GM12873 (cell line): Measurements from ENCODE around the gene PTPRN2.

Experiments
- CTCF ChIP-seq: IDR thresholded peaks from 2 replicates; pipeline ENCODE4 v1.5.1; 2012; ENCODE audit warnings: low read depth, mild to moderate bottlenecking, moderate library complexity, low read length, control low read depth; ENCODE audit not compliant: insufficient read depth; ENCODE audit errors: missing control alignments

PTPRN2 gene

GRCh38 chr7:158067219-158067930, 520.2 kb downstream of the PTPRN2 start:
- no peak for TF ChIP-seq CTCF

GRCh38 chr7:158066085-158066484, 521.5 kb downstream of the PTPRN2 start:
- no peak for TF ChIP-seq CTCF

- TF ChIP-seq CTCF, result no peak
These were observed 522.3 kb downstream of the PTPRN2 start for GRCh38 chr7:158065340-158065739.

GRCh38 chr7:158064631-158065030, 523.0 kb downstream of the PTPRN2 start:
- TF ChIP-seq CTCF, result no peak

GRCh38 chr7:158063850-158064610, 523.6 kb downstream of the PTPRN2 start:
- no peak for TF ChIP-seq CTCF

GRCh38 chr7:158062661-158063060, 525.0 kb downstream of the PTPRN2 start:
- no peak for TF ChIP-seq CTCF

GRCh38 chr7:158061884-158062656, 525.6 kb downstream of the PTPRN2 start:
- TF ChIP-seq CTCF, result no peak
